OCI-LY1 (cell line): ENCODE results near the gene TFPI.

Experiments used
- H2AFZ ChIP-seq: fragments of 200-600 bp; sonication (generic), shearing (Covaris generic); 2 replicates; pipeline ENCODE4 v1.6.0; 2014; ENCODE audit warnings: antibody characterized with exemption, mild to moderate bottlenecking, low read length
- H3F3A ChIP-seq: fragments of 200-600 bp; sonication (generic), shearing (Covaris generic); 2 replicates; pipeline ENCODE4 v1.6.0; 2014; ENCODE audit warnings: mild to moderate bottlenecking, antibody characterized with exemption, low read length, moderate library complexity; ENCODE audit not compliant: insufficient read depth
- H3K27ac ChIP-seq: fragments of 200-600 bp; sonication (generic); 2 replicates; pipeline ENCODE4 v1.5.1; 2014; ENCODE audit warnings: low read length, mixed run types, mild to moderate bottlenecking, low read depth; ENCODE audit not compliant: poor library complexity, severe bottlenecking
- H3K27me3 ChIP-seq: fragments of 200-600 bp; sonication (generic); 2 replicates; pipeline ENCODE4 v1.6.0; 2014; ENCODE audit warnings: antibody characterized with exemption, mild to moderate bottlenecking, low read length, moderate library complexity; ENCODE audit not compliant: insufficient read depth
- H3K36me3 ChIP-seq: fragments of 200-600 bp; sonication (generic); 2 replicates; pipeline ENCODE4 v1.6.1; 2014; ENCODE audit warnings: mild to moderate bottlenecking, antibody characterized with exemption, low read length, moderate library complexity, mixed read lengths; ENCODE audit not compliant: insufficient read depth
- H3K4me1 ChIP-seq: fragments of 200-600 bp; sonication (generic); 2 replicates; pipeline ENCODE4 v1.5.1; 2014; ENCODE audit warnings: mild to moderate bottlenecking, low read length, moderate library complexity; ENCODE audit not compliant: insufficient read depth, severe bottlenecking
- H3K4me2 ChIP-seq: fragments of 200-600 bp; sonication (generic), shearing (Covaris generic); 2 replicates; pipeline ENCODE4 v1.6.1; 2014; ENCODE audit warnings: low read length
- H3K4me3 ChIP-seq: fragments of 200-600 bp; sonication (generic); 2 replicates; pipeline ENCODE4 v1.5.1; 2014; ENCODE audit warnings: low read length, low read depth, mild to moderate bottlenecking, mixed read lengths; ENCODE audit not compliant: poor library complexity, severe bottlenecking
- H3K79me2 ChIP-seq: fragments of 200-600 bp; shearing (Covaris generic); 2 replicates; pipeline ENCODE4 v1.6.1; 2016; ENCODE audit warnings: mixed run types, low read length, mixed read lengths; ENCODE audit not compliant: insufficient read depth
- H3K9ac ChIP-seq: fragments of 200-600 bp; sonication (generic), shearing (Covaris generic); 2 replicates; pipeline ENCODE4 v1.6.1; 2014; ENCODE audit warnings: mild to moderate bottlenecking, low read length, mixed read lengths
- H3K9me2 ChIP-seq: fragments of 200-600 bp; sonication (generic), shearing (Covaris generic); 2 replicates; pipeline ENCODE4 v1.6.1; 2014; ENCODE audit warnings: low read depth, mild to moderate bottlenecking, low read length, mixed read lengths
- H3K9me3 ChIP-seq: fragments of 200-600 bp; shearing (Covaris generic); 2 replicates; pipeline ENCODE4 v1.6.1; 2014; ENCODE audit warnings: low read length, mixed read lengths
- H4K20me1 ChIP-seq: fragments of 200-600 bp; sonication (generic), shearing (Covaris generic); 2 replicates; pipeline ENCODE4 v1.6.0; 2016; ENCODE audit warnings: mild to moderate bottlenecking, low read length; ENCODE audit not compliant: insufficient read depth
- CTCF ChIP-seq: fragments of 200-600 bp; sonication (generic), shearing (Covaris generic); IDR thresholded peaks from 2 replicates; pipeline ENCODE4 v1.5.1; 2017; ENCODE audit warnings: mild to moderate bottlenecking, antibody characterized with exemption, low read length, moderate library complexity, mixed read lengths
- EZH2 ChIP-seq: fragments of 200-600 bp; sonication (generic), shearing (Covaris generic); IDR thresholded peaks from 2 replicates; pipeline ENCODE4 v1.8.0; 2017; ENCODE audit warnings: borderline replicate concordance, mixed run types, mild to moderate bottlenecking, antibody characterized with exemption, low read length, moderate library complexity, mixed read lengths

Gene TFPI

GRCh38 chr2:187435756-187436155 is 118.5 kb downstream of the TFPI start:
- Histone ChIP-seq H3K79me2 (no peaks in the 10 kb centered on the region), H3K4me3 (no peak overlapping the region), H3K27ac (no peak overlapping the region), H3K9me3 (no peaks in the 10 kb centered on the region), H3K9me2 (no peaks in the 10 kb centered on the region), H3K36me3 (no peaks in the 10 kb centered on the region), H3F3A (no peaks in the 10 kb centered on the region), H2AFZ (no peak overlapping the region), H3K27me3 (no peaks in the 10 kb centered on the region), H4K20me1 (no peaks in the 10 kb centered on the region), H3K4me2 (no peak overlapping the region), H3K9ac (no peak overlapping the region), H3K4me1 (no peaks in the 10 kb centered on the region)
- TF ChIP-seq CTCF (no peak), EZH2 (no peak)

- TF ChIP-seq EZH2 (no peak), CTCF (no peak)
- Histone ChIP-seq H3K9me2 (no peaks in the 10 kb centered on the region), H3K36me3 (no peaks in the 10 kb centered on the region), H4K20me1 (no peaks in the 10 kb centered on the region), H3F3A (no peaks in the 10 kb centered on the region), H3K4me2 (no peak overlapping the region), H3K27ac (no peak overlapping the region), H3K4me1 (no peaks in the 10 kb centered on the region), H3K4me3 (no peak overlapping the region), H3K9ac (no peak overlapping the region), H3K79me2 (no peaks in the 10 kb centered on the region), H3K27me3 (no peaks in the 10 kb centered on the region), H3K9me3 (no peaks in the 10 kb centered on the region), H2AFZ (no peak overlapping the region)
Observed at GRCh38 chr2:187435078-187435477, 119.2 kb downstream of the TFPI start.

DNA sequence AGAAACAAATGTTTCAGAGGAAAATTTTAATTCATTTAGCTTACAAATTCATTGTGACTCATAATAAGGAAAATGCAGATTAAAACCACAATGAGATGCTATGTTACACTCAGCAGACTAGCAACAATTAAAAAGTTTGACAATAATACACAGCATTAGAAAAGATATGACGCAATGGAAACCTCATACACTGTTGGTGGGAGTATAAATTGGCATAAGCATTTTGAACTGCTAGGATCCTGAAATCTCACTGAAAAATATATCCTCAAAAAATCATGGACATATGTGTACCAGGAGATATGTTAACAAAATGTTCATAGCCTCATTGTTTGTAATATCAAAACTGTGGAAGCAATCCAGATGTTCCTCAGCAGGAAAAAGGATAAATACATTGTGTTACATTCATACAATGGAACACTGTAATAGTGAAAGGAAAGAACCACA is 119.9 kb downstream of the TFPI start:
- Histone ChIP-seq H3K27ac (no peak overlapping the region), H3K79me2 (no peaks in the 10 kb centered on the region), H3K9me2 (no peaks in the 10 kb centered on the region), H3K4me1 (no peaks in the 10 kb centered on the region), H3K4me2 (no peak overlapping the region), H3F3A (no peaks in the 10 kb centered on the region), H3K9ac (no peak overlapping the region), H2AFZ (no peak overlapping the region), H3K27me3 (no peaks in the 10 kb centered on the region), H3K36me3 (no peaks in the 10 kb centered on the region), H3K9me3 (no peaks in the 10 kb centered on the region), H3K4me3 (no peak overlapping the region), H4K20me1 (no peaks in the 10 kb centered on the region)
- TF ChIP-seq EZH2 (no peak), CTCF (no peak)
